Measurements from ENCODE around the gene ATP6V1B1.

ATP6V1B1 gene

GRCh38 chr2:70986499-70987189, 50.9 kb downstream of the ATP6V1B1 start:
- TF ChIP-seq TEAD4 (IDR thresholded peaks at IDR 0.05) = no peak
- no peak for TF ChIP-seq TCF12 (IDR thresholded peaks at IDR 0.05; ENCODE audit: low read depth)
- no peak for TF ChIP-seq FOXM1 (IDR thresholded peaks at IDR 0.05; ENCODE audit: borderline replicate concordance, low read depth)
- TF ChIP-seq EGR1 (IDR thresholded peaks at IDR 0.05) = no peak
- TF ChIP-seq CEBPB (IDR thresholded peaks at IDR 0.05) = no peak
- TF ChIP-seq USF1 (IDR thresholded peaks at IDR 0.05) = no peak
- TF ChIP-seq ZBTB7A (IDR thresholded peaks at IDR 0.05; ENCODE audit: low read depth) = no peak
- no peak for TF ChIP-seq NFIC (IDR thresholded peaks at IDR 0.05)
- TF ChIP-seq MAX (IDR thresholded peaks at IDR 0.05) = no peak
- TF ChIP-seq RAD21 (IDR thresholded peaks at IDR 0.05; ENCODE audit: low read depth) = no peak
- no peak for TF ChIP-seq YY1 (IDR thresholded peaks at IDR 0.05; ENCODE audit: low read depth)
- no peak for TF ChIP-seq REST (IDR thresholded peaks at IDR 0.05; ENCODE audit: low read depth)
- no peak for TF ChIP-seq CREB1 (IDR thresholded peaks at IDR 0.05; ENCODE audit: low read depth)
- TF ChIP-seq TAF1 (IDR thresholded peaks at IDR 0.05; ENCODE audit: low read depth) = no peak
- TF ChIP-seq EP300 (IDR thresholded peaks at IDR 0.05; ENCODE audit: borderline replicate concordance) = no peak

- no peak for TF ChIP-seq EGR1 (IDR thresholded peaks at IDR 0.05)
Observed at GRCh38 chr2:70987386-70987785, 51.7 kb downstream of the ATP6V1B1 start.

GRCh38 chr2:70988151-70988550, 52.5 kb downstream of the ATP6V1B1 start:
- no peak for TF ChIP-seq EP300 (IDR thresholded peaks at IDR 0.05; ENCODE audit: borderline replicate concordance)
- TF ChIP-seq CREB1 (IDR thresholded peaks at IDR 0.05; ENCODE audit: low read depth) = no peak

- TF ChIP-seq REST (IDR thresholded peaks at IDR 0.05; ENCODE audit: low read depth) = no peak
- no peak for TF ChIP-seq TEAD4 (IDR thresholded peaks at IDR 0.05)
- TF ChIP-seq ZBTB7A (IDR thresholded peaks at IDR 0.05; ENCODE audit: low read depth) = no peak
- TF ChIP-seq FOXM1 (IDR thresholded peaks at IDR 0.05; ENCODE audit: borderline replicate concordance, low read depth) = no peak
- no peak for TF ChIP-seq NFIC (IDR thresholded peaks at IDR 0.05)
- no peak for TF ChIP-seq TAF1 (IDR thresholded peaks at IDR 0.05; ENCODE audit: low read depth)
- TF ChIP-seq RAD21 (IDR thresholded peaks at IDR 0.05; ENCODE audit: low read depth) = no peak
- TF ChIP-seq YY1 (IDR thresholded peaks at IDR 0.05; ENCODE audit: low read depth) = no peak
Observed at GRCh38 chr2:70988726-70989648, 53.3 kb downstream of the ATP6V1B1 start.

GRCh38 chr2:70990216-70990615, 54.5 kb downstream of the ATP6V1B1 start:
- TF ChIP-seq TCF12 (IDR thresholded peaks at IDR 0.05; ENCODE audit: low read depth) (no peak), CEBPB (IDR thresholded peaks at IDR 0.05) (no peak), TEAD4 (IDR thresholded peaks at IDR 0.05) (no peak), TAF1 (IDR thresholded peaks at IDR 0.05; ENCODE audit: low read depth) (no peak), ZBTB7A (IDR thresholded peaks at IDR 0.05; ENCODE audit: low read depth) (no peak)

GRCh38 chr2:70991142-70991541, 55.4 kb downstream of the ATP6V1B1 start:
- TF ChIP-seq CREB1 (IDR thresholded peaks at IDR 0.05; ENCODE audit: low read depth) (no peak), RAD21 (IDR thresholded peaks at IDR 0.05; ENCODE audit: low read depth) (no peak), ZBTB7A (IDR thresholded peaks at IDR 0.05; ENCODE audit: low read depth) (no peak), TEAD4 (IDR thresholded peaks at IDR 0.05) (no peak), NFIC (IDR thresholded peaks at IDR 0.05) (no peak), YY1 (IDR thresholded peaks at IDR 0.05; ENCODE audit: low read depth) (no peak), CEBPB (IDR thresholded peaks at IDR 0.05) (no peak), TAF1 (IDR thresholded peaks at IDR 0.05; ENCODE audit: low read depth) (no peak), EGR1 (IDR thresholded peaks at IDR 0.05) (no peak), TCF12 (IDR thresholded peaks at IDR 0.05; ENCODE audit: low read depth) (no peak), MAX (IDR thresholded peaks at IDR 0.05) (no peak)
